Stimulated activated CD8-positive, alpha-beta memory T cell treated with anti-CD3 and anti-CD28 coated beads, Interleukin-4, amount 100 ng/mL, for 24 hours (primary cell): ENCODE data around the gene SPRR2F.

Experiments used
- DNase-seq: peaks from one replicate; pipeline ENCODE4 v3.0.0-alpha.2; 2020; ENCODE audit warnings: low read depth

SPRR2F gene

DNA sequence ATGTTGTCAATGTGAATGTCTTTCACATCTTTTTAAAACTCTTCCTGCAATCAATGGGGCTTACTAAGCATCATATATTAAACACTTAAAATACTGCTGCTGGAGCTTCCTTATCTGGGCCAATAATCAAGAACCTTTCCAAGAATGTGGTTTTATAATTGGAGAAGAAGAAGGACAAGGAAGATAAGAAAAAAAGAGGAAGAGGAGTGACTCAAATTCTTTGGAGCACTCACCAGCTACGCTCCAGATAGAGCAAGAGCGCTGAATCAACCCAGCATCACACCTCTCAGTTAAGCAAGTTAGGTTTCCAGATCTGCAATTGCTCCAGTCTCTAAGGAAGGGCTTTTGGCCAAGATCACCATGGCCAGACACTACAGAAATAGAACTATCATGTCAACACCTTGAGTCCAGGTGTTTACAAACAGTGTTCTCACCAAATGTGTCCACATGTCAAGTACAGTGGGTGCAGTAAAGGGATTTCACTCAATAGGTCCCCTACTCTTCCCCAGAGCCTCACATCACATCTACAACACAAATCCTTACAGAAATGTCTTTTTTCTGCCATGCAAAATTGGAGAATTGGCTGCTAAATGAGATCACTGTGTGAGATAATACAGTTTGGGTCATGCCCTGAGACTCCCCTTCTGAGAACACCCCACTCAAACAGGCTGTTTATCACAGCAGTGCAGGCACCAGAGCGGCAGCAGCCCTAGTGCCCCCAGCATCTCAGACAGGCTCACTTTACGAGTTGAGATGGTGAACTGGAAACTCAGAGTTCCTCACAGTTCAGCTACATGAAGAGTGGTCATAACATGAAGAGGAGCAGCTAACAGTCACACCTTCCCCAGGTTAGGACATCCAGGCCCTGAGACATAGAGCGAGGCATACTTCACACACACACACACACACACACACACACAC, 40.2 kb downstream of the SPRR2F start:
- no peak for DNase-seq

DNA sequence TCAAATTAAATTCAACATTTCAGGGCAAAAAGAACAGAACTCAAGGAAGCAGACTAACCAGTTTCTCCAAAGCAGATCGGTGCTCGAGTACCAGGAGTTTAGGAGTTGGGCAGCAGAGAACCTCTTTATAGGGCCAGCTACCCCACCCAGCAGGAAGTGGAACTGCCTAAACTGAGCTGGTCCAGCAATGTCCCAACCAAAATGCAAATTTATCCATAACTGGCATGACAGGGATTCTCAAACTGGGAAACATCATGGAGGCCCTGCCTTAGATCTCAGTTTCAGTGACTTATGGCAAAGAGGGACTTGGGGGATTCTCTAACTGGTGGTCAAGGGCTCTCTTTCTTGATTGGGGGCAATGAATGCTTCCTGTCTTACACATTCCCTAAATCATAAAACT, 41.8 kb downstream of the SPRR2F start, which contains the start of gene SPRR2B:
Gene SPRR2B (minus strand): TSS at position 101 of the 400 bp plus-strand sequence. CDS start 772 bp downstream, outside the sequence.
- no peak for DNase-seq

- no peak for DNase-seq
These were observed 43.1 kb downstream of the SPRR2F start for GRCh38 chr1:153070243-153070642.
